A204.1 (cell line): ENCODE data around the gene SCAPER.

ENCODE experiments used
- FAIRE-seq: peaks from 2 replicates; lab custom pipeline; 2012; peaks lifted over from hg19 to GRCh38; lab: Jason Lieb, UNC

Gene SCAPER

GRCh38 chr15:76398317-76399104 lies 506.6 kb downstream of the SCAPER start:
- FAIRE-seq = no peak

GRCh38 chr15:76393614-76394013 lies 511.5 kb downstream of the SCAPER start:
- no peak for FAIRE-seq

DNA sequence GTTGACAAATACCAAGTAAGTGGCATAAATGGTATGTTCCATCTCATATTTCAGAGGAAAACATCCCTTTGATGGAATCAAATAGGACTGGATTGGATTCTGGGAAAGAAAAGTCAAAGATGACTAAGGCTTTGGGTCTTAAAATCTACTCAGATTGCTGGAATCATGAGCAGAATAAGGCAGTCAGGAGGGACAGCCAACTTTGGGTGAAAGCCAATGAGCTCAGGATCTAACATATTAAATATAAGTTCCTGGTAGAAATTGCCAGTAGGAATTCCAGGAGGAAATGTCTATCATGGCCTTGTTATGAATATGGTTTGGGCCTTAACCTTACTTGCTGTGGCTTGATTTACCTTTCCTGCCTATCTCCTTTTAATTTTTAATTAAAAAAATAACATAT lies 513.3 kb downstream of the SCAPER start:
- no peak for FAIRE-seq

- no peak for FAIRE-seq
These were observed 513.8 kb downstream of the SCAPER start for GRCh38 chr15:76391309-76391708.

DNA sequence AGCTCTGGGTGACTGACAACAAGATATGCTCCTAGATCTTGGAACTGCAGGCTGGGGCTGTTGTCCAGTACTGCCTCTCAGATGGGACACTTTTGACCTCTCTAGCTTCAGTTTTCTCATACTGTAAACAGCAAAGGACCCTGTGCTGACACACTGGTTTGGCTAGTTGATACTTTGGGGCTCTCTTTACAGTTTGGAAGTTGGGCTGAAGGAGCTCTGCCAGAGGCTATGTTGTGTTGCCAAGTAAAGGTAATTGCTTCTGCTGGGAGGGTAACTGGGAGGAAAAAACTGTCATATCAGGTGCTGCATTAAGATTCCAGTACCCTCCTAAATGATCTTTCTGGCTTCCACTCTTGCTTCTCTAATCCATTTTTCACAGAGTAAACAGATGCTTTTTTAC lies 514.6 kb downstream of the SCAPER start:
- no peak for FAIRE-seq

- no peak for FAIRE-seq
These were observed 518.2 kb downstream of the SCAPER start for GRCh38 chr15:76386926-76387325.

- no peak for FAIRE-seq
These were observed 519.0 kb downstream of the SCAPER start for GRCh38 chr15:76386178-76386577.

DNA sequence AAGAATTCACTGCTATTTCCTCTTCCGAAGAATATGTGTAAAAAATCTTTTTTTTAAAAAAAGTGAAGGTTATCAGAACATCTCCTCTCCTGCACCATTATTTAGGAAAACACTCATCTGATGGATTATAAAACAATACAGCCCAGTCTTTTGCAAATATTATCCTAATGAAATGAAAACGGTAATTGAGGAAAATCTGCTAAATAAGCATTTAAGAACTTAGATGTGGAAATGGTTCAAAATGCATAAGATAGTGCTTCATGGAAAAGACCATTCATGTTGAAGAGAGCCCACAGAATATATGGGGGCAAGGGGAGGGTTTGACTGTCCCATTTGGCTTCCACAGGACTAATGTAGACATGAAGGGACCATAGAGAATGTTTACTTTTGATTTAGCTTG lies 520.7 kb downstream of the SCAPER start:
- no peak for FAIRE-seq

DNA sequence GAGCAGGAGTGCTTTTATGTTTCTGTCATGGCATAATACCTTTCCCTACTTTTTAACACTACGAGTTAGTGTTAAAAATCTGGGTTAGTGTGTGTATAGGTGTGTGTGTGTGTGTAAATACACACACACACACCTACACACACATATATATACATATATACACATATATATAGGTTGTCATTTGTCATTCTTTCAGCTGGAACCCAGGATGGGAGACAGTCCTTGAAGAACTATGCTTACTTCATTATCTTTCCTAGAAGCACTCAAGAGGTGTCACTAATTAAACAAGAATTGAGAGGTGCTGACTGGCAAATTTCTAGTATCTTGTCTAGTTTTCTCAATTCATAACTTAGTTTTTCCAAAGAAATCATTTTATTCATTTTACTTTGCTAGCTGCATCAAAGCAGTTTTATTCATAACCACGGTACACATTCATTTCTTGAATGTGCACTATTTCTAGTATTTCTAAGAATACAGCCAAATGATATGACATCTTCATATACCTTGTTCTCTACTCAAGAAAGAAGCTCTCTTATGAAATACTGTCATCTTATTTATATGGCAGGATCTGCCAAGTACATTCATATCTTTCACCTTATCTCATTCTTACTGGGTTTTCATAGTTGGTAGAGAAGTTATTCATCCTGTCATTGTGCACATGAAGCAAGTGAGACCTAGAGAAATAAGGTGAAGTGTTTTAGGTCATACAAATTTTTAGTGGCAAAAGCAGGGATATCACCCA lies 522.0 kb downstream of the SCAPER start:
- FAIRE-seq = no peak

GRCh38 chr15:76381366-76381765 lies 523.8 kb downstream of the SCAPER start:
- no peak for FAIRE-seq

- FAIRE-seq = no peak
These were observed 524.9 kb downstream of the SCAPER start for GRCh38 chr15:76380249-76380648.

DNA sequence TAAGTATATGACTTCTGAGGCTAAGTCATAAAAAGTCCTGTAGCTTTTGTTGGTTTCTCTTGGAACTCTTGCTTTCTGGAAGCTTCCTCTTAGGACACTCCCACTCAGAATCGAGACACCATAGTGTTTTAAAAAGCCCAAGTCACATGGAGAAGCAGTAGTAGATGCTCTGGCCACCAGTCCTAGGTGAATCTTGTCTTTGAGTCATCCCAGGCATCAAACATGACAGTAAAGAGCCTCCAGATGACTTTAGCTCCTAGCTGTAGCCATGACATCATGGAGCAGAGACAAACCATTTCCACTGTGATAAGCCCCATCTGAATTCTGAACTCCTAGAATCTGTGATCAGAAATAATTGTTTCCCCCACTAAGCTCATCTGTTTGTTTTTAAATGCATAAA lies 526.4 kb downstream of the SCAPER start:
- no peak for FAIRE-seq

- no peak for FAIRE-seq
These were observed 527.4 kb downstream of the SCAPER start for GRCh38 chr15:76377751-76378150.

DNA sequence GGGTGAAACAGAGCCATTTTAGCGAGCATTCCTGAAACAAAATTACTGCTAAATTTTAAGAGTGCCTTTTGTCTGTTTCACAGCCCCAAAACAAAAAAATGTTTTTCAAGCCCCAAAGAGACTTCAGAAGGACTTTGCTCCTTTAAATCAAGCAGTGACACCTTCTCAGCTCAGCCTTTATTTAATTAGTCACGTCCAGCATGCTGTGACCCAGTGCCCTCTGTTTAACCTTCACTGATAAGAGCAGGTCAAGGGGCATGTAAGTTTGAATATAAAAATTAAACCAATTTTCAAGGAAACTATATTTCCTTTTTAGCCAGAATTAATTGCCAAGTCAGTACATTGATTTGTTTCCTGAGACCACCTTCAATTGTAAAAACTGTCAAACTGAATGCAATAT lies 527.9 kb downstream of the SCAPER start:
- FAIRE-seq = no peak

DNA sequence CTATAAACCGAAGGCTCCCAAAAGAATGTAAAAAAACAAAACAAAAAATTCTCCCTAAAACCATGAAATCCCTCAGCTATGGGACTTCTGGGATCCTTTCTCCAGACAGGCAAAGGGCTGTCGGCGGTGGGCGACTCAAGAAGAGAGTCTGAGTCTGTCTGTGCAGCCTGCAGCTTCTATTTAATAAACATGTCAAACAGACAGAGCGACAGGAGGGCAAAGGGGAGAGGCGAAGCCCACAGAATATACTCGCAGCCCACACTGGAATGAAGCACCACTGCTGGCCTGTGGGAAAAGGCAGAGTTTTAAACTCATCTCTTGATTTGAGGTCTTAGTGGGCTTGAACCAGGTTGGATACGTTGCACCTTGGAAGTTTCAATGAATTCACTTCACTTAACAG lies 528.3 kb downstream of the SCAPER start:
- no peak for FAIRE-seq

DNA sequence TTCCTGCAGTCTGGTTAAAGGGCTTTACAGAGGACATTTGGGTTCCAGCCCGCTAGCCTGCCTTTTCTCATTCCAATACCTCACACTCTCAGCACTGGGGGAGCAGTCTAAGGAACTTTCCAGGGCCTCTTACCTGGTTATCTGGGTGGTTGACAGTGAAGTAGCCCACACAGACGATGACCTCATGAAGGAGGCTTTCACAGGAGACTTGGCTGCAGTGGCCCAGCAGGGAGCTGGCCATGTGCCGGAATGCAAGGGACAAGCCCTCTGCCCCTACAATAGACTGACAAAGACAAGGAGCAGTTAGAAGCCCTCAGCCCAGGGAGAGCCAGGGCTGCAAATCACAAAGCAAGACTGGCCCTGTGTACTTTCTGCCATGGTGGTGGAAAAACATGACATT lies 529.1 kb downstream of the SCAPER start:
- FAIRE-seq = no peak

GRCh38 chr15:76368122-76368621 lies 537.0 kb downstream of the SCAPER start:
- FAIRE-seq = no peak

GRCh38 chr15:76366714-76367113 lies 538.4 kb downstream of the SCAPER start:
- FAIRE-seq = no peak

GRCh38 chr15:76363251-76363650 lies 541.9 kb downstream of the SCAPER start:
- no peak for FAIRE-seq

GRCh38 chr15:76360416-76360815 lies 544.7 kb downstream of the SCAPER start:
- no peak for FAIRE-seq

GRCh38 chr15:76359152-76359551 lies 546.0 kb downstream of the SCAPER start:
- FAIRE-seq = no peak

- no peak for FAIRE-seq
These were observed 546.7 kb downstream of the SCAPER start for GRCh38 chr15:76358453-76358852.

GRCh38 chr15:76354823-76355440 lies 550.2 kb downstream of the SCAPER start:
- FAIRE-seq = no peak
